ENCODE results near the gene NOSTRIN. TPM values are rescaled to one million over a fixed set of nuclear protein-coding genes. Genes with fewer than 3 reads are reported as not detected.

NOSTRIN gene
- total and polyA plus RNA-seq, 2 of the 8 experiments (the other 6 are each of a cell fraction or from before 2014, with no cell fraction given) = not detected

GRCh38 chr2:168843253-168843652 lies 40.8 kb downstream of the NOSTRIN start:
- H3K14ac ChIP-seq (ENCODE audit: insufficient read length) = no peak overlapping the region
- no peak overlapping the region for H2AK5ac ChIP-seq (ENCODE audit: low read depth, low read length)
- WGBS, 2 experiments (ENCODE audit: extremely low coverage in 1 of 2, insufficient coverage in 1 of 2, insufficient read length in 1 of 2, insufficient replicate concordance in 2 of 2, low coverage in 1 of 2, low lambda C conversion rate in 2 of 2, missing lambda C conversion rate in 1 of 2) = 88% methylated on average over 3 of the region's 3 CpGs; no CpG with 5 or more reads in 1 of the 2 experiments
- DNase-seq (ENCODE audit: low read depth in 1 of 2, low spot score in 2 of 2) = no peak
- no peak for TF ChIP-seq KDM5A (IDR thresholded peaks at IDR 0.05; ENCODE audit: low read length)
- no peak for TF ChIP-seq SAP30 (IDR thresholded peaks at IDR 0.05; ENCODE audit: insufficient read depth, insufficient replicate concordance, low read length)
- TF ChIP-seq EP300 (IDR thresholded peaks at IDR 0.05; ENCODE audit: borderline replicate concordance in 1 of 2, low read depth in 2 of 2, low read length in 2 of 2) = no peak
- TF ChIP-seq GABPA (IDR thresholded peaks at IDR 0.05; ENCODE audit: borderline replicate concordance, insufficient read depth, low read length) = no peak
- TF ChIP-seq SIN3A (conservative IDR thresholded peaks at IDR 0.05 in 1 of 2, IDR thresholded peaks at IDR 0.05 in 1 of 2; ENCODE audit: low read depth in 1 of 2, low read length in 2 of 2) = no peak
- no peak for TF ChIP-seq POLR2A (IDR thresholded peaks at IDR 0.05; ENCODE audit: control extremely low read depth in 1 of 2, low read depth in 2 of 2, low read length in 2 of 2)
- no peak for TF ChIP-seq FOSL1 (IDR thresholded peaks at IDR 0.05; ENCODE audit: insufficient read depth, low read depth, low read length)
- TF ChIP-seq SIRT6 (IDR thresholded peaks at IDR 0.05; ENCODE audit: low read length) = no peak
- no peak for TF ChIP-seq CTBP2 (IDR thresholded peaks at IDR 0.05; ENCODE audit: borderline replicate concordance, insufficient read depth, insufficient read length, low read length)
- TF ChIP-seq KDM4A (IDR thresholded peaks at IDR 0.05; ENCODE audit: low read depth, low read length, severe bottlenecking) = no peak
- TF ChIP-seq RFX5 (IDR thresholded peaks at IDR 0.05; ENCODE audit: borderline replicate concordance, low read depth, low read length) = no peak
- no peak for TF ChIP-seq POLR2AphosphoS5 (IDR thresholded peaks at IDR 0.05; ENCODE audit: low read depth, low read length)
- no peaks in the 10 kb centered on the region for H3K36me3 ChIP-seq (ENCODE audit: control insufficient read depth in 2 of 4, insufficient read depth in 4 of 4, low read length in 3 of 4)
- ChIA-PET POLR2A (ENCODE audit: partially characterized antibody) (interaction anchor here (1.3 kb wide), 1 partner anchor 9 kb away, joined by 3 read pairs; no protein-coding TSS in a partner anchor), CTCF (ENCODE audit: partially characterized antibody) (interaction anchor here (1.0 kb wide), 1 partner anchor 9 kb away, joined by 5 read pairs; no protein-coding TSS in a partner anchor)
- no peak overlapping the region for H3K27ac ChIP-seq (ENCODE audit: low read depth, low read length)
- no peak overlapping the region for H3K23ac ChIP-seq (ENCODE audit: insufficient read length)
- H2BK20ac ChIP-seq (ENCODE audit: low read length) = no peak overlapping the region
- H3K56ac ChIP-seq (replicated peaks; ENCODE audit: insufficient read length, low read depth, low read length) = no peak overlapping the region
- H3K23me2 ChIP-seq (ENCODE audit: low read depth, low read length) = no peaks in the 10 kb centered on the region
- H3K4me3 ChIP-seq (ENCODE audit: extremely low read depth in 1 of 4, insufficient read depth in 2 of 4, low read depth in 3 of 4, low read length in 4 of 4) = no peak overlapping the region
- no peaks in the 10 kb centered on the region for H4K20me1 ChIP-seq (replicated peaks in 1 of 2; ENCODE audit: control insufficient read depth in 1 of 2, insufficient read depth in 2 of 2, low read length in 2 of 2)
- no peak overlapping the region for H2AFZ ChIP-seq (ENCODE audit: low read length)
- FAIRE-seq = no peak
- no peak overlapping the region for H4K5ac ChIP-seq (ENCODE audit: insufficient read length, low read depth, low read length)
- H2BK120ac ChIP-seq (replicated peaks; ENCODE audit: low read depth, low read length) = no peak overlapping the region
- no peak overlapping the region for H2BK15ac ChIP-seq (ENCODE audit: low read length)
- no peaks in the 10 kb centered on the region for H3K4me1 ChIP-seq (replicated peaks in 1 of 4; ENCODE audit: control insufficient read depth in 3 of 4, insufficient read depth in 4 of 4, low read length in 3 of 4)
- no peak overlapping the region for H2BK12ac ChIP-seq (ENCODE audit: low read depth, low read length)
- H4K8ac ChIP-seq (ENCODE audit: extremely low read depth, insufficient read depth, low read length) = no peak overlapping the region
- no peak overlapping the region for H3K4me2 ChIP-seq (ENCODE audit: insufficient read depth in 1 of 2, low read depth in 2 of 2, low read length in 2 of 2)
- H3K9me3 ChIP-seq (ENCODE audit: insufficient read depth in 2 of 2, low read depth in 1 of 2, low read length in 1 of 2) = no peaks in the 10 kb centered on the region
- H3K79me2 ChIP-seq (ENCODE audit: control insufficient read depth in 1 of 2, insufficient read depth in 2 of 2, low read length in 2 of 2) = no peaks in the 10 kb centered on the region
- H3K79me1 ChIP-seq (ENCODE audit: low read depth, low read length) = no peaks in the 10 kb centered on the region
- no peak overlapping the region for H3K18ac ChIP-seq (ENCODE audit: extremely low read depth, low read length)
- no peak overlapping the region for H3K9ac ChIP-seq (replicated peaks in 1 of 4; ENCODE audit: extremely low read depth in 1 of 4, low read depth in 3 of 4, low read length in 3 of 4)
- no peaks in the 10 kb centered on the region for H3K27me3 ChIP-seq (replicated peaks in 1 of 4; ENCODE audit: control insufficient read depth in 3 of 4, extremely low read depth in 1 of 4, insufficient read depth in 3 of 4, low read length in 3 of 4)
- H4K91ac ChIP-seq (replicated peaks; ENCODE audit: insufficient read length, low read length) = no peak overlapping the region
- no peak overlapping the region for H3K4ac ChIP-seq (replicated peaks; ENCODE audit: insufficient read length, low read depth, low read length)
- no peak overlapping the region for H2BK5ac ChIP-seq (ENCODE audit: low read depth, low read length)

Data from H1 (cell line).